ENCODE data around the gene UBLCP1. TPM values are rescaled to one million over a fixed set of nuclear protein-coding genes. Genes with fewer than 3 reads are reported as not detected.

Gene UBLCP1
- total RNA-seq, 1 experiment from 2014 or later, result 32.9 TPM

- no peak for TF ChIP-seq ZBTB33 (IDR thresholded peaks at IDR 0.05; ENCODE audit: extremely low read depth, insufficient replicate concordance, low read length)
Measured at GRCh38 chr5:159262859-159263568, at the start of gene UBLCP1 (continued).

GRCh38 chr5:159214486-159215271 is 48.4 kb upstream of the UBLCP1 start:
- H3K27ac ChIP-seq (ENCODE audit: low read depth, low read length), result no peak overlapping the region
- CTCF ChIA-PET, result interaction anchor here (1.0 kb wide), 1 partner anchor 58 kb away, joined by 3 read pairs; no protein-coding TSS in a partner anchor

More at GRCh38 chr5:159214486-159215271, 48.4 kb upstream of the UBLCP1 start:
- no peak overlapping the region for H3K4me2 ChIP-seq (ENCODE audit: low read length)
- no peaks in the 10 kb centered on the region for H3K27me3 ChIP-seq (ENCODE audit: insufficient read depth, low read length)
- intact Hi-C loops (cut with micrococcal nuclease), result no loop called here
- DNase-seq (ENCODE audit: low read depth, low spot score), result no peak
- no peak for ATAC-seq
- H3K4me1 ChIP-seq (ENCODE audit: control insufficient read depth in 1 of 2, insufficient read depth in 2 of 2, low read length in 2 of 2), result peaks cover 10 to 25% of the 10 kb centered on the region in 2 experiments
- no peaks in the 10 kb centered on the region for H3K9me3 ChIP-seq (ENCODE audit: control insufficient read depth in 1 of 2, insufficient read depth in 1 of 2, low read depth in 1 of 2, low read length in 2 of 2)
- TF ChIP-seq RAD21 (IDR thresholded peaks at IDR 0.05; ENCODE audit: low read depth), result no peak
- no peak for TF ChIP-seq SIN3A (IDR thresholded peaks at IDR 0.05; ENCODE audit: low read depth)
- H2AFZ ChIP-seq (ENCODE audit: low read depth, low read length, poor library complexity, severe bottlenecking), result no peak overlapping the region
- POLR2A ChIA-PET, result no interaction called here
- RAD21 ChIA-PET (ENCODE audit: low non-redundant PET in 1 of 2, low total read pairs in 2 of 2, uncharacterized antibody in 2 of 2, unreplicated experiment in 2 of 2), result no interaction called here
- BruUV-seq (replicated peaks), result no TSS peak
- H3K79me2 ChIP-seq (ENCODE audit: insufficient read depth, low read length), result no peaks in the 10 kb centered on the region
- no peak overlapping the region for H3K9ac ChIP-seq (ENCODE audit: low read length)
- H3K4me3 ChIP-seq (replicated peaks in 1 of 2; ENCODE audit: low read depth in 1 of 2, low read length in 2 of 2), result no peak overlapping the region
- no peaks in the 10 kb centered on the region for H3K36me3 ChIP-seq (ENCODE audit: control insufficient read depth in 1 of 2, insufficient read depth in 2 of 2, low read length in 2 of 2)
- no peaks in the 10 kb centered on the region for H4K20me1 ChIP-seq (ENCODE audit: insufficient read depth)
- H3K9me2 ChIP-seq (ENCODE audit: insufficient read depth), result no peaks in the 10 kb centered on the region

All from HCT116 (cell line).